ENCODE measurements around the gene DNAL1.

DNA sequence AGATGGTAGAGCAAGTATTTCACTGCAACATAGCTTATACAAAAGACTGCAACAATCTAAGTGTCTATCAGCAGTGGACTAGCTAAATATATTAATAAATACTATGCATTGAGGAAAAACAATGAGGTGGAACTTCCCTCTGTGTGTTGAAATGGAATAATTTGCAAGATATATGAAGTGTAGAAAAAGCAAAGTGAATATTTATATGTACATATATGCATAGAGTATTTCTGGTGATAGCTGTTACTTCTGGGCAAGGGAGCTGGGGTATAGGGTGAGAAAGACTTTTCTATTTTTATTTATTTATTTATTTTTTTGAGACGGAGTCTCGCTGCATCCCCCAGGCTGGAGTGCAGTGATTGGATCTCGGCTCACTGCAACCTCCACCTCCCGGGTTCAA is 33.9 kb downstream of the DNAL1 start:
- TF ChIP-seq POLR2A (IDR thresholded peaks at IDR 0.05) (no peak), POLR2AphosphoS5 (IDR thresholded peaks at IDR 0.05) (no peak), EP300 (IDR thresholded peaks at IDR 0.05) (no peak)
- TF ChIP-seq, protein P1, sequence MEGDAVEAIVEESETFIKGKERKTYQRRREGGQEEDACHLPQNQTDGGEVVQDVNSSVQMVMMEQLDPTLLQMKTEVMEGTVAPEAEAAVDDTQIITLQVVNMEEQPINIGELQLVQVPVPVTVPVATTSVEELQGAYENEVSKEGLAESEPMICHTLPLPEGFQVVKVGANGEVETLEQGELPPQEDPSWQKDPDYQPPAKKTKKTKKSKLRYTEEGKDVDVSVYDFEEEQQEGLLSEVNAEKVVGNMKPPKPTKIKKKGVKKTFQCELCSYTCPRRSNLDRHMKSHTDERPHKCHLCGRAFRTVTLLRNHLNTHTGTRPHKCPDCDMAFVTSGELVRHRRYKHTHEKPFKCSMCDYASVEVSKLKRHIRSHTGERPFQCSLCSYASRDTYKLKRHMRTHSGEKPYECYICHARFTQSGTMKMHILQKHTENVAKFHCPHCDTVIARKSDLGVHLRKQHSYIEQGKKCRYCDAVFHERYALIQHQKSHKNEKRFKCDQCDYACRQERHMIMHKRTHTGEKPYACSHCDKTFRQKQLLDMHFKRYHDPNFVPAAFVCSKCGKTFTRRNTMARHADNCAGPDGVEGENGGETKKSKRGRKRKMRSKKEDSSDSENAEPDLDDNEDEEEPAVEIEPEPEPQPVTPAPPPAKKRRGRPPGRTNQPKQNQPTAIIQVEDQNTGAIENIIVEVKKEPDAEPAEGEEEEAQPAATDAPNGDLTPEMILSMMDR (IDR thresholded peaks at IDR 0.05) = no peak
